DOHH2 (cell line): ENCODE results near the gene RAB6B.

Experiments
- H3F3A ChIP-seq: fragments of 200-600 bp; sonication (generic), shearing (Covaris generic); 2 replicates; pipeline ENCODE4 v1.6.0; 2016; ENCODE audit warnings: antibody characterized with exemption, mild to moderate bottlenecking; ENCODE audit not compliant: control insufficient read depth, insufficient read depth
- H3K27ac ChIP-seq: fragments of 200-600 bp; sonication (generic); 2 replicates; pipeline ENCODE4 v1.5.1; 2014; ENCODE audit warnings: low read depth, mild to moderate bottlenecking, low read length, moderate library complexity
- H3K27me3 ChIP-seq: fragments of 200-600 bp; sonication (generic); 2 replicates; pipeline ENCODE4 v1.6.1; 2014; ENCODE audit warnings: mild to moderate bottlenecking, low read length, mixed read lengths; ENCODE audit not compliant: control insufficient read depth
- H3K36me3 ChIP-seq: fragments of 200-600 bp; sonication (generic); 2 replicates; pipeline ENCODE4 v1.6.1; 2014; ENCODE audit warnings: mild to moderate bottlenecking, low read length, moderate library complexity, mixed read lengths; ENCODE audit not compliant: control insufficient read depth
- H3K4me1 ChIP-seq: fragments of 200-600 bp; sonication (generic); 2 replicates; pipeline ENCODE4 v1.6.1; 2014; ENCODE audit warnings: mild to moderate bottlenecking, low read length, mixed read lengths; ENCODE audit not compliant: control insufficient read depth
- H3K4me2 ChIP-seq: fragments of 200-600 bp; sonication (generic); 2 replicates; pipeline ENCODE4 v1.6.0; 2014; ENCODE audit warnings: mild to moderate bottlenecking, low read length, moderate library complexity
- H3K4me3 ChIP-seq: fragments of 200-600 bp; sonication (generic); 2 replicates; pipeline ENCODE4 v1.5.1; 2014; ENCODE audit warnings: mild to moderate bottlenecking, low read length, mixed read lengths
- H3K79me2 ChIP-seq: fragments of 200-600 bp; sonication (generic); 2 replicates; pipeline ENCODE4 v1.6.1; 2014; ENCODE audit warnings: mild to moderate bottlenecking, low read length, mixed read lengths; ENCODE audit not compliant: control insufficient read depth
- H3K9me2 ChIP-seq: fragments of 200-600 bp; sonication (generic); replicated peaks from 2 replicates; pipeline ENCODE4 v1.6.1; 2014; ENCODE audit warnings: mild to moderate bottlenecking, low read length, mixed read lengths; ENCODE audit not compliant: control insufficient read depth
- H3K9me3 ChIP-seq: fragments of 200-600 bp; sonication (generic); 2 replicates; pipeline ENCODE4 v1.6.1; 2014; ENCODE audit warnings: antibody characterized with exemption, low read length, mixed read lengths; ENCODE audit not compliant: control insufficient read depth, insufficient read depth
- H4K20me1 ChIP-seq: fragments of 200-600 bp; sonication (generic); 2 replicates; pipeline ENCODE4 v1.6.0; 2014; ENCODE audit warnings: low read depth, mild to moderate bottlenecking, antibody characterized with exemption, low read length, moderate library complexity; ENCODE audit not compliant: control insufficient read depth, insufficient read depth
- CTCF ChIP-seq: fragments of 200-600 bp; sonication (generic); IDR thresholded peaks from one replicate; pipeline ENCODE4 v1.5.1; 2014; ENCODE audit warnings: antibody characterized with exemption, mild to moderate bottlenecking, low read depth, low read length; ENCODE audit not compliant: poor library complexity, severe bottlenecking
- EZH2phosphoT487 ChIP-seq: fragments of 200-600 bp; sonication (generic); IDR thresholded peaks from 2 replicates; pipeline ENCODE4 v1.6.1; 2017; ENCODE audit warnings: borderline replicate concordance, mild to moderate bottlenecking, antibody characterized with exemption, low read length, moderate library complexity, mixed read lengths

RAB6B gene

GRCh38 chr3:133899311-133899710 is 3.6 kb upstream of the RAB6B start:
- TF ChIP-seq CTCF (no peak), EZH2phosphoT487 (no peak)
- H3K36me3 ChIP-seq = no peaks in the 10 kb centered on the region

GRCh38 chr3:133897547-133897946 is 1.9 kb upstream of the RAB6B start:
- H3K36me3 ChIP-seq = no peaks in the 10 kb centered on the region
- H3K4me2 ChIP-seq = no peak overlapping the region
- H3K9me2 ChIP-seq = no peaks in the 10 kb centered on the region
- no peaks in the 10 kb centered on the region for H3K4me1 ChIP-seq
- no peak overlapping the region for H3K4me3 ChIP-seq
- H3K27me3 ChIP-seq = peaks cover 14% of the 10 kb centered on the region
- H3F3A ChIP-seq = no peaks in the 10 kb centered on the region
- H3K27ac ChIP-seq = no peak overlapping the region
- no peaks in the 10 kb centered on the region for H3K9me3 ChIP-seq
- TF ChIP-seq EZH2phosphoT487 (no peak), CTCF (no peak)
- H3K79me2 ChIP-seq = no peaks in the 10 kb centered on the region
- H4K20me1 ChIP-seq = no peaks in the 10 kb centered on the region

More at GRCh38 chr3:133899311-133899710, 3.6 kb upstream of the RAB6B start:
- Histone ChIP-seq H3K27me3 (peaks cover 12% of the 10 kb centered on the region), H3K79me2 (no peaks in the 10 kb centered on the region), H3K4me2 (no peak overlapping the region), H3K9me3 (no peaks in the 10 kb centered on the region), H4K20me1 (no peaks in the 10 kb centered on the region), H3K4me3 (no peak overlapping the region), H3K4me1 (no peaks in the 10 kb centered on the region), H3F3A (no peaks in the 10 kb centered on the region), H3K27ac (no peak overlapping the region), H3K9me2 (no peaks in the 10 kb centered on the region)

GRCh38 chr3:133896002-133896761 is 500 bp upstream of the RAB6B start:
- Histone ChIP-seq H3K27me3 (peaks cover 10% of the 10 kb centered on the region), H3F3A (no peaks in the 10 kb centered on the region), H4K20me1 (no peaks in the 10 kb centered on the region), H3K4me2 (no peak overlapping the region), H3K9me3 (no peaks in the 10 kb centered on the region), H3K4me3 (no peak overlapping the region), H3K36me3 (no peaks in the 10 kb centered on the region), H3K4me1 (no peaks in the 10 kb centered on the region), H3K27ac (no peak overlapping the region), H3K9me2 (no peaks in the 10 kb centered on the region), H3K79me2 (no peaks in the 10 kb centered on the region)
- TF ChIP-seq EZH2phosphoT487 = no peak
- no peak for TF ChIP-seq CTCF
